ENCODE data around the gene WDR35.
"Not testable (repeated sequence)": the region's sequence is repeated elsewhere in the genome, so short reads cannot be mapped to it uniquely, and the experiment has no call there.

WDR35 gene

DNA sequence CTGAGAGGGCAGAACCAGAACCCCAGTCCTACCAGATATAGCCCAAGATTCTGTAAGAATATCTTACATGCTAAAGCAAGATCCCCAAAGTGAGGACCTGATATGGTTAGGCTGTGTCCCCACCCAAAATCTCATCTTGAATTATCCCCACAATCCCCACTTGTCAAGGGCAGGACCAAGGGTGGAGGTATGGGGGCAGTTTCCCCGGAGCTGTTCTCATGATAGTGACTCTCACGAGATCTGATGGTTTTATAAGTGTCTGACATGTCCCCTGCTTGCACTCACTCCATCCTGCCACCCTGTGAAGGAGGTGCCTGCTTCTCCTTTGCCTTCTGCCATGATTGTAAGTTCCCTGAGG, 108.0 kb downstream of the WDR35 start:
- Histone ChIP-seq H3K9me3 (replicated peaks; ENCODE audit: insufficient read depth, low read length) (no peaks in the 10 kb centered on the region), H3K36me3 (replicated peaks; ENCODE audit: insufficient read depth, low read length) (no peaks in the 10 kb centered on the region), H3K79me2 (ENCODE audit: low read length) (no peaks in the 10 kb centered on the region), H3K4me2 (ENCODE audit: low read depth, low read length) (no peak overlapping the region), H3K27ac (ENCODE audit: low read length) (no peak overlapping the region), H4K20me1 (ENCODE audit: insufficient read depth, low read length) (no peaks in the 10 kb centered on the region), H3K4me3 (ENCODE audit: low read length) (no peak overlapping the region), H3K4me1 (ENCODE audit: low read length) (no peaks in the 10 kb centered on the region), H3F3A (ENCODE audit: insufficient read depth, low read length) (no peaks in the 10 kb centered on the region), H3K9ac (ENCODE audit: low read length) (no peak overlapping the region), H2AFZ (ENCODE audit: low read length) (no peak overlapping the region), H3K27me3 (replicated peaks; ENCODE audit: insufficient read depth, low read length) (no peaks in the 10 kb centered on the region), H3K9me2 (replicated peaks; ENCODE audit: insufficient read depth, low read length) (no peaks in the 10 kb centered on the region)
- DNase-seq = no peak
- no peak for TF ChIP-seq EZH2phosphoT487 (IDR thresholded peaks at IDR 0.05; ENCODE audit: low read length)
- no peak for TF ChIP-seq CTCF (IDR thresholded peaks at IDR 0.05; ENCODE audit: low read length)
- TF ChIP-seq EZH2 (optimal IDR thresholded peaks at IDR 0.05; ENCODE audit: low read depth, low read length) = no peak

DNA sequence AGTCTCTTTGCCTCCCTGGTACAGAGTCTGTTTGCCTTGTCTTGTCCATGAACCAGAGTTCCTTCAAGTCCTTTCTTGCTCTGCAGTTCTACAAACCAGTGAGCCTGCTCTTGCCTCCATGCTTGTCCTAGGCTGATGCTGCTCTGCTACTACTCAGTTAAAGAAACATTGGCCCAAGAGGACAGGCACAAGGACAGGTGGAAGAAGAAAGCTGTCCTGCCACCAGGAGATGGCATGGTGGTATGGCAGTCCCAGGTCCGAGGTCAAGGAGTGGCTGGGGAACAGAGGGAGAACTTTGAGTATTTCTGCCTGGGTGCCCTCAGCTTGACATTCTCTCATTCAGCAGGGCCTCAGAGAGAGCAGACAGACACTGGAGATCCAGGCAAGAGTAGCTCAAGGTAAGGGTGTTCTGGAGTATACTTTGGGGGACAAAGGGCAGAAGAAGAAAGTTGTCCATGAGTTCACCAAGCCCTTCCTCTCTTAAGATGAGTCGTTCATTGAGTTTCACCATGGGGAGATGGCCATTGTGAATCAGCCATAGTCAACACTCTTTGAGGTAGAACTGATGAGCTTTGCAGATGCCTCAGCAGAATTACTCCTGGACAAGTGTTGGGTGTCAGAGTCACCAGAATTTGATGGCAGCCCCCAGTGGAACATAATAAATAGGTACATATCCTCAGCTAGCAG, 108.5 kb downstream of the WDR35 start:
- Histone ChIP-seq H2AFZ (ENCODE audit: low read length) (no peak overlapping the region), H3K4me2 (ENCODE audit: low read depth, low read length) (no peak overlapping the region), H3K4me1 (ENCODE audit: low read length) (no peaks in the 10 kb centered on the region), H3F3A (ENCODE audit: insufficient read depth, low read length) (no peaks in the 10 kb centered on the region), H3K9me2 (replicated peaks; ENCODE audit: insufficient read depth, low read length) (no peaks in the 10 kb centered on the region), H3K79me2 (ENCODE audit: low read length) (no peaks in the 10 kb centered on the region), H3K27me3 (replicated peaks; ENCODE audit: insufficient read depth, low read length) (no peaks in the 10 kb centered on the region), H3K27ac (ENCODE audit: low read length) (no peak overlapping the region), H4K20me1 (ENCODE audit: insufficient read depth, low read length) (no peaks in the 10 kb centered on the region), H3K36me3 (replicated peaks; ENCODE audit: insufficient read depth, low read length) (no peaks in the 10 kb centered on the region), H3K9me3 (replicated peaks; ENCODE audit: insufficient read depth, low read length) (no peaks in the 10 kb centered on the region), H3K9ac (ENCODE audit: low read length) (no peak overlapping the region), H3K4me3 (ENCODE audit: low read length) (no peak overlapping the region)
- DNase-seq = no peak
- TF ChIP-seq CTCF (IDR thresholded peaks at IDR 0.05; ENCODE audit: low read length) (no peak), EZH2phosphoT487 (IDR thresholded peaks at IDR 0.05; ENCODE audit: low read length) (no peak), EZH2 (optimal IDR thresholded peaks at IDR 0.05; ENCODE audit: low read depth, low read length) (no peak)

DNA sequence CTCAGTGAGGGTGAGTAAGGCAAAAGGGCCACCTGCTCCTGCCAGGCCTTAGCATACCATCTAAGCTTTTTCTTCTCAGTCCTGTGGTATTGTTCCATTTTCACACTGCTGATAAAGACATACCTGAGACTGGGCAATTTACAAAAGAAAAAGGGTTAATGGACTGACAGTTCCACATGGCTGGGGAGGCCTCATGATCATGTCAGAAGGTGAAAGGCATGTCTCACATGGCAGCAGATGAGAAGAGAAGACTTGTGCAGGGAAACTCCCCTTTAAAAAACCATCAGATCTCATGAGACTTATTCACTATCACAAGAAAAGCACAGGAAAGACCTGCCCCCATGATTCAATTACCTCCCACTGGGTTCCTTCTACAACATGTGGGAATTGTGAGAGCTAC, 109.7 kb downstream of the WDR35 start:
- not testable (repeated sequence) for H3K27me3 ChIP-seq (replicated peaks; ENCODE audit: insufficient read depth, low read length); H3K27ac ChIP-seq (ENCODE audit: low read length); H3K4me2 ChIP-seq (ENCODE audit: low read depth, low read length); H3K9me3 ChIP-seq (replicated peaks; ENCODE audit: insufficient read depth, low read length); H3K79me2 ChIP-seq (ENCODE audit: low read length); H3K4me1 ChIP-seq (ENCODE audit: low read length); H3K4me3 ChIP-seq (ENCODE audit: low read length); H3K9me2 ChIP-seq (replicated peaks; ENCODE audit: insufficient read depth, low read length); H2AFZ ChIP-seq (ENCODE audit: low read length); H3K36me3 ChIP-seq (replicated peaks; ENCODE audit: insufficient read depth, low read length); H4K20me1 ChIP-seq (ENCODE audit: insufficient read depth, low read length); H3K9ac ChIP-seq (ENCODE audit: low read length); H3F3A ChIP-seq (ENCODE audit: insufficient read depth, low read length); DNase-seq

GRCh38 chr2:19879120-19879519, 110.8 kb downstream of the WDR35 start:
- Histone ChIP-seq H3K4me2 (ENCODE audit: low read depth, low read length) (no peak overlapping the region), H3K27ac (ENCODE audit: low read length) (no peak overlapping the region), H3K27me3 (replicated peaks; ENCODE audit: insufficient read depth, low read length) (no peaks in the 10 kb centered on the region), H3K36me3 (replicated peaks; ENCODE audit: insufficient read depth, low read length) (no peaks in the 10 kb centered on the region), H3K9me2 (replicated peaks; ENCODE audit: insufficient read depth, low read length) (no peaks in the 10 kb centered on the region), H3K4me3 (ENCODE audit: low read length) (no peak overlapping the region), H2AFZ (ENCODE audit: low read length) (no peak overlapping the region), H4K20me1 (ENCODE audit: insufficient read depth, low read length) (no peaks in the 10 kb centered on the region), H3K79me2 (ENCODE audit: low read length) (no peaks in the 10 kb centered on the region), H3K9ac (ENCODE audit: low read length) (no peak overlapping the region), H3K9me3 (replicated peaks; ENCODE audit: insufficient read depth, low read length) (no peaks in the 10 kb centered on the region), H3F3A (ENCODE audit: insufficient read depth, low read length) (no peaks in the 10 kb centered on the region), H3K4me1 (ENCODE audit: low read length) (no peaks in the 10 kb centered on the region)
- TF ChIP-seq EZH2phosphoT487 (IDR thresholded peaks at IDR 0.05; ENCODE audit: low read length) = no peak
- TF ChIP-seq EZH2 (optimal IDR thresholded peaks at IDR 0.05; ENCODE audit: low read depth, low read length) = no peak
- no peak for TF ChIP-seq CTCF (IDR thresholded peaks at IDR 0.05; ENCODE audit: low read length)
- no peak for DNase-seq

All from MM.1S (cell line).